K562 (cell line): ENCODE measurements around the gene DAAM1. TPM values are rescaled to one million over a fixed set of nuclear protein-coding genes. Genes with fewer than 3 reads are reported as not detected.

Experiments
- ARID4B ChIP-seq: sonication (generic); formaldehyde crosslinking; IDR thresholded peaks from 2 replicates; pipeline ENCODE4 v1.8.0; 2022; ENCODE audit warnings: mild to moderate bottlenecking, missing genetic modification reagents
- CEBPG ChIP-seq, 3 experiments: fragments of 200-800 bp in 1 of 3; sonication (Bioruptor generic) in 1 of 3; sonication (generic) in 1 of 3; formaldehyde crosslinking in 1 of 3; IDR thresholded peaks in 2 of 3; conservative IDR thresholded peaks in 1 of 3; 2 replicates each; pipeline versions ENCODE4 v1.6.1 to v1.8.0; 2016 to 2022; ENCODE audit warnings: missing compliant biosample characterization in 2 of 3, missing genetic modification characterization in 2 of 3, mild to moderate bottlenecking in 1 of 3, missing genetic modification reagents in 1 of 3
- GMEB1 ChIP-seq: fragments of 250-450 bp; sonication (Bioruptor Pico); IDR thresholded peaks from 2 replicates; pipeline ENCODE4 v1.4.0; 2020; ENCODE audit warnings: mild to moderate bottlenecking
- PBX2 ChIP-seq, 2 experiments: IDR thresholded peaks in 1 of 2; conservative IDR thresholded peaks in 1 of 2; 2 replicates each; pipeline ENCODE4 v1.6.1; 2016; ENCODE audit warnings: low read depth in 2 of 2, mild to moderate bottlenecking in 1 of 2, missing compliant biosample characterization in 1 of 2, missing genetic modification characterization in 1 of 2, moderate library complexity in 1 of 2
- PTBP1 ChIP-seq: fragments of 200-400 bp; formaldehyde crosslinking; IDR thresholded peaks from 2 replicates; pipeline ENCODE4 v1.6.1; 2017; ENCODE audit warnings: low read depth, low read length
- ZBTB1 ChIP-seq: sonication (generic); formaldehyde crosslinking; IDR thresholded peaks from 2 replicates; pipeline ENCODE4 v1.8.1; 2023; ENCODE audit warnings: missing genetic modification reagents, low read depth, mild to moderate bottlenecking, borderline replicate concordance
- ZNF146 ChIP-seq: IDR thresholded peaks from one replicate; pipeline ENCODE4 v1.6.1; 2018; ENCODE audit warnings: missing compliant biosample characterization; ENCODE audit not compliant: unreplicated experiment
- ZNF699 ChIP-seq: fragments of 250-450 bp; sonication (Bioruptor Pico); IDR thresholded peaks from 2 replicates; pipeline ENCODE4 v1.8.0; 2021; ENCODE audit warnings: mild to moderate bottlenecking, moderate library complexity; ENCODE audit not compliant: insufficient replicate concordance
- polyA plus RNA-seq, 8 experiments: library from polyadenylated mRNA; depleted of rRNA in 4 of 8; stranded (reverse) in 5 of 8; unstranded in 3 of 8; fragments of >200 nt; fragmentation: Nextera tagmentation in 2 of 8; fragmentation: Illumina TruSeq in 1 of 8; extraction: Ambion mirVana in 2 of 8; extraction: Trizol in 1 of 8; gene quantifications; 2 replicates each; pipeline versions ENCODE4 v1.2.1 to v1.2.3, GENCODE V29; 2011 to 2014; ENCODE audit warnings: inconsistent platforms in 1 of 8, missing spikeins in 1 of 8
- total RNA-seq, 7 experiments: library from RNA; depleted of rRNA in 6 of 7; stranded (reverse); fragments of >200 nt in 6 of 7; fragmentation: Illumina TruSeq in 2 of 7; extraction: Trizol in 2 of 7; gene quantifications; 2 replicates each; pipeline versions ENCODE4 v1.2.1 to v1.2.3, GENCODE V29; 2011 to 2021; ENCODE audit warnings: low replicate concordance in 1 of 7

DAAM1 gene
- total and polyA plus RNA-seq, 9 of the 15 experiments (the other 6 are each of a cell fraction or from before 2014, with no cell fraction given): 3.6 to 11.6 (median 6.7) TPM

GRCh38 chr14:59406454-59407245 lies 218.2 kb downstream of the DAAM1 start (continued):
- TF ChIP-seq PBX2 (CRISPR knock-in tag; IDR thresholded peaks at IDR 0.05; ENCODE audit: low read depth): no peak
- TF ChIP-seq PBX2 (tag; conservative IDR thresholded peaks at IDR 0.05; ENCODE audit: low read depth): no peak
- no peak for TF ChIP-seq PTBP1
- no peak for TF ChIP-seq CEBPG (CRISPR knock-in tag; IDR thresholded peaks at IDR 0.05)
- TF ChIP-seq CEBPG (tag; conservative IDR thresholded peaks at IDR 0.05 in 1 of 2, IDR thresholded peaks at IDR 0.05 in 1 of 2): no peak
- no peak for TF ChIP-seq GMEB1
- TF ChIP-seq ZNF146 (CRISPR knock-in tag): no peak
- TF ChIP-seq ZNF699 (CRISPR knock-in tag): no peak
- TF ChIP-seq ARID4B (CRISPR knock-in tag): no peak
- no peak for TF ChIP-seq ZBTB1
